B cell (primary cell): ENCODE measurements around the gene CCL7.

Experiments used
- EZH2 ChIP-seq: IDR thresholded peaks from 2 replicates; pipeline ENCODE4 v1.6.1; 2012; ENCODE audit warnings: borderline replicate concordance, low read depth, mild to moderate bottlenecking, moderate library complexity, low read length; ENCODE audit not compliant: insufficient read depth, poor library complexity, severe bottlenecking
- TF ChIP-seq, protein P1 (sequence below): fragments of 200-600 bp; IDR thresholded peaks from one replicate; pipeline ENCODE4 v1.8.0; 2022; ENCODE audit warnings: antibody characterized with exemption, mild to moderate bottlenecking

DNA sequence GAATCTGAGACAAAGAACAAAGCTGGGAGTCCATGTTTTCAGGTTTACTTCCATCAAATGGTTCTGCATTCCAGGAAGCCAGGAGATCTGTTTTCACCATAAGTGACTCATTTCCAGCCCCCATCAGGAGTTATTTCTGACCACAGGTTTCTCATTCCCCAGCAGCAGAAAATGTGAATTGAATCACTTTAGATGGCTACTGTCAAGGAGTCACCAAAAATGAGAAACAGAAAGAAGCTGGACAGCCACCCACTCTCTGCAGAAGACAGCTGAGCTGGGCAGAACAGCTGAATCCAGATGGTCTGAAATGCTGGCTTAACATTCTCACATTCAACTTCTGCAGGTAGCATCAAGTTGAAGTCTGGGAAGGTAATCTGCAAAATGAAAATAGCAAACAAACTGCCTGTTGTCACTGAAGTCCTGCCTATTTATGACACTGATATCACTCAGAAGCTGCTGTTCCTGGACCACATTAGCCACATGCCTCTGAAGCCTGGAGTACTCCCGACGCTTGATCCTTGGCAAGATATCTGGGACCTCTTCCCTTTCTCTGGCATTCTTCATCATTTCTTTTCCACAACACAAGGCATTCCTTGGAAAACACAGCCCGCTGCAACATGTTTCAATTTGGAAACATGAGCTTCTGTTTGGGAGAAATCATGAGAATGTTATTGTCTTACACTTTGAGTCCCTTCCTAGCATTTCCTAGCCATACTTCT is 30.8 kb downstream of the CCL7 start:
- TF ChIP-seq EZH2 = no peak
- TF ChIP-seq, protein P1, sequence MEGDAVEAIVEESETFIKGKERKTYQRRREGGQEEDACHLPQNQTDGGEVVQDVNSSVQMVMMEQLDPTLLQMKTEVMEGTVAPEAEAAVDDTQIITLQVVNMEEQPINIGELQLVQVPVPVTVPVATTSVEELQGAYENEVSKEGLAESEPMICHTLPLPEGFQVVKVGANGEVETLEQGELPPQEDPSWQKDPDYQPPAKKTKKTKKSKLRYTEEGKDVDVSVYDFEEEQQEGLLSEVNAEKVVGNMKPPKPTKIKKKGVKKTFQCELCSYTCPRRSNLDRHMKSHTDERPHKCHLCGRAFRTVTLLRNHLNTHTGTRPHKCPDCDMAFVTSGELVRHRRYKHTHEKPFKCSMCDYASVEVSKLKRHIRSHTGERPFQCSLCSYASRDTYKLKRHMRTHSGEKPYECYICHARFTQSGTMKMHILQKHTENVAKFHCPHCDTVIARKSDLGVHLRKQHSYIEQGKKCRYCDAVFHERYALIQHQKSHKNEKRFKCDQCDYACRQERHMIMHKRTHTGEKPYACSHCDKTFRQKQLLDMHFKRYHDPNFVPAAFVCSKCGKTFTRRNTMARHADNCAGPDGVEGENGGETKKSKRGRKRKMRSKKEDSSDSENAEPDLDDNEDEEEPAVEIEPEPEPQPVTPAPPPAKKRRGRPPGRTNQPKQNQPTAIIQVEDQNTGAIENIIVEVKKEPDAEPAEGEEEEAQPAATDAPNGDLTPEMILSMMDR = no peak
